Stimulated activated CD8-positive, alpha-beta memory T cell treated with anti-CD3 and anti-CD28 coated beads, Interleukin-12 subunit alpha, Interleukin-12 subunit beta, amount 100 ng/mL, for 4 hours (primary cell): ENCODE results near the gene USP17L27.
"Not testable (repeated sequence)": the region's sequence is repeated elsewhere in the genome, so short reads cannot be mapped to it uniquely, and the experiment has no call there.

Experiments
- DNase-seq: peaks from one replicate; pipeline ENCODE4 v3.0.0-alpha.2; 2020; ENCODE audit warnings: low read depth

Gene USP17L27

GRCh38 chr4:9343848-9344247 is at the start of gene USP17L27:
Gene USP17L27, plus strand, starts transcription at chr4:9344148. Its CDS starts 0 bp downstream, at chr4:9344148.
- not testable (repeated sequence) for DNase-seq

GRCh38 chr4:9324191-9324590 is 19.8 kb upstream of the USP17L27 start:
- DNase-seq = not testable (repeated sequence)

- not testable (repeated sequence) for DNase-seq
Measured at GRCh38 chr4:9324865-9325264, 19.1 kb upstream of the USP17L27 start, which contains the start of gene USP17L24. Gene USP17L24, plus strand, starts transcription at chr4:9325165. Its CDS starts 0 bp downstream, at chr4:9325165.

- not testable (repeated sequence) for DNase-seq
Measured at GRCh38 chr4:9329611-9330010, 14.3 kb upstream of the USP17L27 start, which contains the start of gene USP17L25. Gene USP17L25, plus strand, starts transcription at chr4:9329911. Its CDS starts 0 bp downstream, at chr4:9329911.

GRCh38 chr4:9334358-9334757 is 9.6 kb upstream of the USP17L27 start, which contains the start of gene USP17L26:
Gene USP17L26, plus strand, starts transcription at chr4:9334658. Its CDS starts 0 bp downstream, at chr4:9334658.
- DNase-seq = not testable (repeated sequence)

GRCh38 chr4:9339103-9339502 is 4.8 kb upstream of the USP17L27 start, which contains the start of gene USP17L5:
Gene USP17L5, plus strand, starts transcription at chr4:9339403. Its CDS starts 0 bp downstream, at chr4:9339403.
- not testable (repeated sequence) for DNase-seq

GRCh38 chr4:9348593-9348992 is 4.6 kb downstream of the USP17L27 start, which contains the start of gene USP17L28:
Gene USP17L28, plus strand, starts transcription at chr4:9348893. Its CDS starts 0 bp downstream, at chr4:9348893.
- not testable (repeated sequence) for DNase-seq

- not testable (repeated sequence) for DNase-seq
Measured at GRCh38 chr4:9350866-9351265, 6.9 kb downstream of the USP17L27 start.

- DNase-seq = not testable (repeated sequence)
Measured at GRCh38 chr4:9353338-9353737, 9.4 kb downstream of the USP17L27 start, which contains the start of gene USP17L29. Gene USP17L29, plus strand, starts transcription at chr4:9353638. Its CDS starts 0 bp downstream, at chr4:9353638.

GRCh38 chr4:9362829-9363228 is 18.9 kb downstream of the USP17L27 start, which contains the start of gene USP17L30:
Gene USP17L30, plus strand, starts transcription at chr4:9363129. Its CDS starts 0 bp downstream, at chr4:9363129.
- not testable (repeated sequence) for DNase-seq

- DNase-seq = not testable (repeated sequence)
Measured at GRCh38 chr4:9379881-9380280, 35.9 kb downstream of the USP17L27 start.

- DNase-seq = not testable (repeated sequence)
Measured at GRCh38 chr4:9381012-9381534, 37.1 kb downstream of the USP17L27 start.

- no peak for DNase-seq
Measured at GRCh38 chr4:9384126-9384525, 40.2 kb downstream of the USP17L27 start.

- DNase-seq = not testable (repeated sequence)
Measured at GRCh38 chr4:9389001-9389400, 45.1 kb downstream of the USP17L27 start.
